NCI-H1930 (cell line): ENCODE data around the gene CMTM4.
"Not testable (repeated sequence)": the region's sequence is repeated elsewhere in the genome, so short reads cannot be mapped to it uniquely, and the experiment has no call there.

Experiments used
- DNase-seq, 2 experiments: peaks; one replicate each; lab custom pipeline; 2025; lab: John Stamatoyannopoulos, UW

The CMTM4 gene

GRCh38 chr16:66641387-66641786, 55.2 kb downstream of the CMTM4 start:
- DNase-seq, result no peak

GRCh38 chr16:66640724-66641314, 55.7 kb downstream of the CMTM4 start:
- DNase-seq, result no peak

- DNase-seq, result no peak
Observed at GRCh38 chr16:66639091-66639885, 57.3 kb downstream of the CMTM4 start.

GRCh38 chr16:66637806-66638205, 58.7 kb downstream of the CMTM4 start:
- no peak for DNase-seq

- DNase-seq, result no peak
Observed at GRCh38 chr16:66636199-66636598, 60.3 kb downstream of the CMTM4 start.

- no peak for DNase-seq
Observed at GRCh38 chr16:66635406-66635805, 61.1 kb downstream of the CMTM4 start.

GRCh38 chr16:66634527-66635196, 61.9 kb downstream of the CMTM4 start:
- no peak for DNase-seq

GRCh38 chr16:66631558-66631957, 65.0 kb downstream of the CMTM4 start:
- DNase-seq, result not testable (repeated sequence)

- not testable (repeated sequence) for DNase-seq
Observed at GRCh38 chr16:66630561-66631260, 65.8 kb downstream of the CMTM4 start.

GRCh38 chr16:66629856-66630255, 66.7 kb downstream of the CMTM4 start:
- DNase-seq, result no peak

GRCh38 chr16:66627611-66628378, 68.7 kb downstream of the CMTM4 start:
- DNase-seq, result not testable (repeated sequence)

GRCh38 chr16:66623755-66624154, 72.8 kb downstream of the CMTM4 start:
- no peak for DNase-seq

- no peak for DNase-seq
Observed at GRCh38 chr16:66622863-66623262, 73.7 kb downstream of the CMTM4 start.

GRCh38 chr16:66621973-66622372, 74.6 kb downstream of the CMTM4 start:
- DNase-seq, result no peak

- no peak for DNase-seq
Observed at GRCh38 chr16:66620429-66620795, 76.1 kb downstream of the CMTM4 start.

- no peak for DNase-seq
Observed at GRCh38 chr16:66619534-66620428, 76.8 kb downstream of the CMTM4 start.

GRCh38 chr16:66618588-66619375, 77.8 kb downstream of the CMTM4 start:
- no peak for DNase-seq

- DNase-seq, result no peak
Observed at GRCh38 chr16:66617728-66618127, 78.8 kb downstream of the CMTM4 start.

- DNase-seq, result no peak
Observed at GRCh38 chr16:66617010-66617434, 79.5 kb downstream of the CMTM4 start.

- no peak for DNase-seq
Observed at GRCh38 chr16:66616592-66616991, 80.0 kb downstream of the CMTM4 start.
